HFFc6 (cell line): ENCODE results near the gene INSC. TPM values are rescaled to one million over a fixed set of nuclear protein-coding genes. Genes with fewer than 3 reads are reported as not detected.

Experiments
- DNase-seq: peaks from one replicate; pipeline ENCODE4 v3.0.0-alpha.2; 2018
- H3K27ac Mint-ChIP-seq: 2 replicates; pipeline ENCODE4 v1.8.0; 2020; ENCODE audit warnings: mild to moderate bottlenecking, mixed read lengths
- H3K27me3 Mint-ChIP-seq: 2 replicates; pipeline ENCODE4 v1.8.0; 2021; ENCODE audit warnings: mild to moderate bottlenecking, moderate library complexity, mixed read lengths; ENCODE audit not compliant: insufficient read depth
- H3K36me3 Mint-ChIP-seq: 2 replicates; pipeline ENCODE4 v1.8.0; 2021; ENCODE audit warnings: low read depth, mixed read lengths
- H3K4me1 Mint-ChIP-seq: 2 replicates; pipeline ENCODE4 v1.8.0; 2020; ENCODE audit warnings: low read depth, mixed read lengths
- H3K4me3 Mint-ChIP-seq: 2 replicates; pipeline ENCODE4 v1.8.0; 2020; ENCODE audit warnings: mild to moderate bottlenecking, moderate library complexity, mixed read lengths
- H3K9me3 Mint-ChIP-seq: 2 replicates; pipeline ENCODE4 v1.8.0; 2020; ENCODE audit warnings: mild to moderate bottlenecking, mixed read lengths
- total RNA-seq, 6 experiments: library from RNA; stranded (reverse); fragmentation: NEBNext Ultra II Directional; extraction: Animal tissue kit (Norgen Biotek cat#: 25700); gene quantifications; 2 replicates in 1 of 6; 3 replicates in 5 of 6; pipeline ENCODE4 v1.2.3, GENCODE V29; 2021
- TF ChIP-seq, protein P1 (sequence below): fragments of 200-600 bp; sonication (generic); IDR thresholded peaks from 2 replicates; pipeline ENCODE4 v1.5.0; 2021; ENCODE audit warnings: antibody characterized with exemption, mild to moderate bottlenecking

Gene INSC
- total RNA-seq, 6 experiments from 2014 or later = 0.08 to 0.43 (median 0.16) TPM

DNA sequence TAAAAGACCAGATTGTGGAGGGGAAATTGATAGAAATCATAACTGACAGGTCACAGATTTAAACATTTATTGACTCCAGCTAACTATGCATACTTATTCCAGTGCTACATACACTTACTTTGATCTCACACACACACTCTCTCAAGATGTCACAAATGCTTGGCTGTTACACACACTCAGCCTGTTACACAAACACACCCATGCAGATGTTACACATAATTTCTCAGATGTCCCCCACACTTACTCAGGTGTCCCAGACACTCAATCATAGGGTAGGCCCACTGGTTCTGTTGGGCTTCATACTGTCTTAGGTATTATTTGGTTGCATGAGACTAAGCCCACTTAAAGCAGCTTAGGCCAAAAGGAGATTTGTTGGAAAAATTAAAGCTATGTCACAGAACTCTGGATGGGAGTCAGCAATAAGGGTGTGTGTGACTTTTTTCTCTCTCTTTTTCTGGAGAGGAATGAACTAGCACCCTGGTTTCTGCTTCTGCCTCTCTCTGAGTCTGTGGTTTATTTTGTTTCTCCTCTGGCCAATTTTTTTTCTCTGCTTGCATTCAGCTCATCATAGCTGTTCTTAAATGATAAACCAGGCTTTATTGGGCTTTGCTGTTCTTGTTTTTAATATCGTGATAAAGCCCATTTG, 179.4 kb downstream of the INSC start:
- Mint-ChIP-seq H3K36me3 (no peaks in the 10 kb centered on the region; the same call in 1 of the 2 replicates), H3K4me3 (no peak overlapping the region), H3K27ac (no peak overlapping the region), H3K27me3 (no peaks in the 10 kb centered on the region), H3K9me3 (peaks cover 18% of the 10 kb centered on the region), H3K4me1 (no peaks in the 10 kb centered on the region)
- TF ChIP-seq, protein P1, sequence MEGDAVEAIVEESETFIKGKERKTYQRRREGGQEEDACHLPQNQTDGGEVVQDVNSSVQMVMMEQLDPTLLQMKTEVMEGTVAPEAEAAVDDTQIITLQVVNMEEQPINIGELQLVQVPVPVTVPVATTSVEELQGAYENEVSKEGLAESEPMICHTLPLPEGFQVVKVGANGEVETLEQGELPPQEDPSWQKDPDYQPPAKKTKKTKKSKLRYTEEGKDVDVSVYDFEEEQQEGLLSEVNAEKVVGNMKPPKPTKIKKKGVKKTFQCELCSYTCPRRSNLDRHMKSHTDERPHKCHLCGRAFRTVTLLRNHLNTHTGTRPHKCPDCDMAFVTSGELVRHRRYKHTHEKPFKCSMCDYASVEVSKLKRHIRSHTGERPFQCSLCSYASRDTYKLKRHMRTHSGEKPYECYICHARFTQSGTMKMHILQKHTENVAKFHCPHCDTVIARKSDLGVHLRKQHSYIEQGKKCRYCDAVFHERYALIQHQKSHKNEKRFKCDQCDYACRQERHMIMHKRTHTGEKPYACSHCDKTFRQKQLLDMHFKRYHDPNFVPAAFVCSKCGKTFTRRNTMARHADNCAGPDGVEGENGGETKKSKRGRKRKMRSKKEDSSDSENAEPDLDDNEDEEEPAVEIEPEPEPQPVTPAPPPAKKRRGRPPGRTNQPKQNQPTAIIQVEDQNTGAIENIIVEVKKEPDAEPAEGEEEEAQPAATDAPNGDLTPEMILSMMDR = no peak
- DNase-seq = no peak

DNA sequence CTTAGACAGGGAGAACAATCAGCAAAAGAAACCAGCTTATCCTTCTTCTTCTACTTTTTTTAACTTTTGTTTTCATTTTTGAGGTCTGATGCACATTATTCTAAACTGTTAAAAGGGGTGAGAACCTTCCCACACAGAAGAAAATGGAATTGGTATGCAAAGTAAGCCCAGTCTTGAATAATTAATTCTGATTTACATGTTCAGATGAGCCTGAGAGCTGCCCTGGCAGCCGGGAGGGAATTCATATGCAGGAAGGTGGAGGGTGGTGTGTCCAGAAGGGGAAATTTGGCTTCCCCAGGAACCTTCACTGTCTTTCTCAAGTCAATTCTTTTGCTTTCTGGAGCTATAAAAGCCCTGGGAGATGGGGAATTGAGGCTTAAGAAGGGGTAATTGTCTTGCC, 181.0 kb downstream of the INSC start:
- TF ChIP-seq, protein P1 = no peak
- no peaks in the 10 kb centered on the region for H3K27me3 Mint-ChIP-seq
- no peaks in the 10 kb centered on the region for H3K4me1 Mint-ChIP-seq

More for the DNA sequence above, 181.0 kb downstream of the INSC start:
- Mint-ChIP-seq H3K36me3 (no peaks in the 10 kb centered on the region; the same call in 1 of the 2 replicates), H3K4me3 (no peak overlapping the region), H3K27ac (no peak overlapping the region), H3K9me3 (peaks cover 25% of the 10 kb centered on the region)
- DNase-seq = no peak

Other genes starting within 250 kb of the INSC start
- gene CYP2R1, start 222.7 kb upstream of the INSC start, total RNA-seq = 1 to 10 TPM in 4 of 6 experiments, under 1 TPM in 2; 0.67 to 4.0 (median 1.2) TPM
- gene CALCA, start 142.6 kb upstream of the INSC start, total RNA-seq = not detected
- not detected for gene CALCB, start 41.3 kb upstream of the INSC start, total RNA-seq